DMS153 treated with DMSO at 0.1 percent for 48 hours (cell line): ENCODE results near the gene ADTRP.

Experiments
- DNase-seq: peaks from one replicate; lab custom pipeline; 2025; ENCODE audit not compliant: unreplicated experiment; lab: John Stamatoyannopoulos, UW

The ADTRP gene

GRCh38 chr6:11778648-11779328, at the start of gene ADTRP:
Gene ADTRP, minus strand, starts transcription at chr6:11778803. Its CDS starts 44 bp downstream, at chr6:11778759.
- DNase-seq, result no peak

- no peak for DNase-seq
Observed at GRCh38 chr6:11826779-11827178, 48.2 kb upstream of the ADTRP start.

GRCh38 chr6:11824986-11825385, 46.4 kb upstream of the ADTRP start:
- DNase-seq, result no peak

- no peak for DNase-seq
Observed at GRCh38 chr6:11822346-11822745, 43.7 kb upstream of the ADTRP start.

- no peak for DNase-seq
Observed at GRCh38 chr6:11821781-11822180, 43.2 kb upstream of the ADTRP start.

GRCh38 chr6:11820821-11821220, 42.2 kb upstream of the ADTRP start:
- no peak for DNase-seq

- DNase-seq, result no peak
Observed at GRCh38 chr6:11819486-11819885, 40.9 kb upstream of the ADTRP start.

GRCh38 chr6:11815231-11815630, 36.6 kb upstream of the ADTRP start:
- DNase-seq, result no peak

- no peak for DNase-seq
Observed at GRCh38 chr6:11814819-11815218, 36.2 kb upstream of the ADTRP start.

GRCh38 chr6:11814106-11814505, 35.5 kb upstream of the ADTRP start:
- DNase-seq, result no peak

- DNase-seq, result no peak
Observed at GRCh38 chr6:11813606-11814005, 35.0 kb upstream of the ADTRP start.

GRCh38 chr6:11812951-11813350, 34.3 kb upstream of the ADTRP start:
- DNase-seq, result no peak

- DNase-seq, result no peak
Observed at GRCh38 chr6:11812439-11812838, 33.8 kb upstream of the ADTRP start.

- no peak for DNase-seq
Observed at GRCh38 chr6:11811644-11812264, 33.2 kb upstream of the ADTRP start.

- DNase-seq, result no peak
Observed at GRCh38 chr6:11810854-11811643, 32.4 kb upstream of the ADTRP start.

GRCh38 chr6:11810039-11810541, 31.5 kb upstream of the ADTRP start:
- DNase-seq, result peak; percentile 4

- no peak for DNase-seq
Observed at GRCh38 chr6:11808054-11808453, 29.5 kb upstream of the ADTRP start.

- no peak for DNase-seq
Observed at GRCh38 chr6:11806561-11807317, 28.1 kb upstream of the ADTRP start.

GRCh38 chr6:11805259-11806053, 26.9 kb upstream of the ADTRP start:
- no peak for DNase-seq

GRCh38 chr6:11804701-11805100, 26.1 kb upstream of the ADTRP start:
- DNase-seq, result no peak
